GM23248 (cell line): ENCODE results near the gene CHD9. TPM values are rescaled to one million over a fixed set of nuclear protein-coding genes. Genes with fewer than 3 reads are reported as not detected.

ENCODE experiments used
- DNase-seq: peaks from one replicate; pipeline ENCODE4 v3.0.0-alpha.2; 2015
- H2AFZ ChIP-seq: fragments of 200-600 bp; sonication (generic); 2 replicates; pipeline ENCODE4 v1.6.1; 2016; ENCODE audit warnings: antibody characterized with exemption
- H3F3A ChIP-seq: fragments of 200-600 bp; sonication (generic); 2 replicates; pipeline ENCODE4 v1.6.1; 2016; ENCODE audit warnings: mild to moderate bottlenecking, antibody characterized with exemption, mixed run types; ENCODE audit not compliant: insufficient read depth
- H3K27ac ChIP-seq: fragments of 200-600 bp; sonication (generic); 2 replicates; pipeline ENCODE4 v1.5.1; 2016; ENCODE audit warnings: mild to moderate bottlenecking
- H3K27me3 ChIP-seq: fragments of 200-600 bp; sonication (generic); replicated peaks from 2 replicates; pipeline ENCODE4 v1.6.1; 2016; ENCODE audit warnings: mild to moderate bottlenecking; ENCODE audit not compliant: insufficient read depth
- H3K36me3 ChIP-seq: fragments of 200-600 bp; sonication (generic); 2 replicates; pipeline ENCODE4 v1.6.1; 2016; ENCODE audit warnings: low read depth, mild to moderate bottlenecking
- H3K4me1 ChIP-seq: fragments of 200-600 bp; sonication (generic); 2 replicates; pipeline ENCODE4 v1.6.1; 2016; ENCODE audit warnings: mild to moderate bottlenecking; ENCODE audit not compliant: insufficient read depth
- H3K4me2 ChIP-seq: fragments of 200-600 bp; sonication (generic); one replicate; pipeline ENCODE4 v1.6.1; 2016; ENCODE audit warnings: mild to moderate bottlenecking; ENCODE audit not compliant: unreplicated experiment
- H3K4me3 ChIP-seq: fragments of 200-600 bp; sonication (generic); 2 replicates; pipeline ENCODE4 v1.5.1; 2016; ENCODE audit warnings: mild to moderate bottlenecking
- H3K79me2 ChIP-seq: fragments of 200-600 bp; sonication (generic); 2 replicates; pipeline ENCODE4 v1.6.1; 2016; ENCODE audit warnings: mild to moderate bottlenecking; ENCODE audit not compliant: insufficient read depth
- H3K9ac ChIP-seq: fragments of 200-600 bp; sonication (generic); 2 replicates; pipeline ENCODE4 v1.6.1; 2016; ENCODE audit warnings: mild to moderate bottlenecking
- H3K9me2 ChIP-seq: fragments of 200-600 bp; sonication (generic); 2 replicates; pipeline ENCODE4 v1.6.1; 2016; ENCODE audit warnings: mixed run types, mild to moderate bottlenecking, moderate library complexity; ENCODE audit not compliant: insufficient read depth
- H3K9me3 ChIP-seq: fragments of 200-600 bp; sonication (generic); one replicate; pipeline ENCODE4 v1.6.1; 2017; ENCODE audit warnings: low read depth
- H4K20me1 ChIP-seq: fragments of 200-600 bp; sonication (generic); 2 replicates; pipeline ENCODE4 v1.6.0; 2016; ENCODE audit not compliant: insufficient read depth
- EZH2 ChIP-seq: fragments of 200-600 bp; sonication (generic); IDR thresholded peaks from 2 replicates; pipeline ENCODE4 v1.6.1; 2018; ENCODE audit warnings: antibody characterized with exemption, mild to moderate bottlenecking; ENCODE audit not compliant: insufficient read depth, poor library complexity, severe bottlenecking
- EZH2phosphoT487 ChIP-seq: fragments of 200-600 bp; sonication (generic); IDR thresholded peaks from 2 replicates; pipeline ENCODE4 v1.6.1; 2018; ENCODE audit warnings: antibody characterized with exemption, moderate library complexity, mild to moderate bottlenecking, low read depth; ENCODE audit not compliant: insufficient read depth
- WGBS, 2 experiments: methylation state at CpG; one replicate each; pipeline ENCODE4 v1.1.6; 2015 to 2017; ENCODE audit warnings: low lambda C conversion rate in 2 of 2, low coverage in 1 of 2; ENCODE audit errors: missing lambda C conversion rate in 2 of 2; 5-methylcytosine and 5-hydroxymethylcytosine counted together
- in situ Hi-C: fragments of 300-500 bp; cut with MboI; formaldehyde crosslinking; loops from 2 replicates; pipeline ENCODE4 v1.15.0; 2020
- polyA plus RNA-seq: library from polyadenylated mRNA; unstranded; fragments of >200 nt; fragmentation: Nextera tagmentation; extraction: Ambion mirVana; gene quantifications from 2 replicates; pipeline ENCODE4 v1.2.1, GENCODE V29; 2016
- total RNA-seq: library from RNA; depleted of rRNA; stranded (reverse); fragments of >200 nt; shearing (Covaris generic); gene quantifications from 2 replicates; pipeline ENCODE4 v1.2.3, GENCODE V29; 2014

The CHD9 gene
- total and polyA plus RNA-seq, 2 experiments from 2014 or later, result 20.5 to 47.4 TPM

DNA sequence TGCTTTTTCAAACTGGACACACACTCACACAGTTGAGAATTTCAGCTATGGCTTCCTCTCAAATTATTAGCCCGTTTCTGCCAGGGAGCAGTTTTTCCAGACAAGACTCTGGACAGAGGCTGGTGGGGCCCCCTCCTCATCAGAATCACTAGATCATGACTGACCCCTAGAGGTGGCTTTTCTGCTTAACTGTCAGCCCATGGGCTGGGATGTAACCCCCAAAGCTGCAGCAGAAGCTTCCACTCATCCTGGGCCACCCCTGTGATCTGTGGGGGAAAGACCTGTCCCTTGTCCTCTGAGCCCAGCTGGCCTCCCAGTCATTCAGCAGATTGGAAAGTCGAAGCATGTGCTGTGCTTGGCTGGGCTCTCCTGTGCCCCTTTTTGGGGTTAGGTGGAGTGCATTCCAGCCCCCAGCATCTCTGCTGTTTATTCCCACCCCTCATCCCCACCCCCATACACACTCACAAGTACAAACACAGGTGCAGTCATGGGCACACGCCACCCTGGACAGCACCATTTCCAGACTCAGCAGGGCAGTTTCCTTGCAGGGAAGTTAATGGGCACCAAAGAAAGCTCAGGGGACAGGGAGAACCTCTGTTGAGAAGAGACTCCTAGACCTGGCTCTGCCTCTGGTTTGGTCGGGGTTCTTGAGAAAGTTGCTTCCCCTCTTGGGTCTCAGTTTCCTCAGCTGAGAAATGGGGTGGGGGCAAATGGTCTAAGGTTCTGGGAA is 301.9 kb downstream of the CHD9 start:
- Histone ChIP-seq H3K9me2 (no peaks in the 10 kb centered on the region), H2AFZ (no peak overlapping the region), H3K4me2 (no peak overlapping the region), H3K9ac (no peak overlapping the region), H3K9me3 (no peaks in the 10 kb centered on the region), H3K27me3 (no peaks in the 10 kb centered on the region), H3K4me3 (no peak overlapping the region), H3K36me3 (no peaks in the 10 kb centered on the region), H4K20me1 (no peaks in the 10 kb centered on the region), H3K27ac (no peak overlapping the region), H3F3A (no peaks in the 10 kb centered on the region), H3K79me2 (no peaks in the 10 kb centered on the region), H3K4me1 (no peaks in the 10 kb centered on the region)
- in situ Hi-C loops, result no loop called here
- TF ChIP-seq EZH2 (no peak), EZH2phosphoT487 (no peak)
- 24 to 38% methylated on average over 3 to 4 of the region's 4 CpGs for WGBS, 2 experiments
- no peak for DNase-seq

GRCh38 chr16:53357208-53357586 is 302.4 kb downstream of the CHD9 start:
- Histone ChIP-seq H3K9me2 (no peaks in the 10 kb centered on the region), H3K36me3 (no peaks in the 10 kb centered on the region), H3K27me3 (no peaks in the 10 kb centered on the region), H3K27ac (no peak overlapping the region), H3F3A (no peaks in the 10 kb centered on the region), H3K4me1 (no peaks in the 10 kb centered on the region), H4K20me1 (no peaks in the 10 kb centered on the region), H3K4me3 (no peak overlapping the region), H3K79me2 (no peaks in the 10 kb centered on the region), H3K9ac (no peak overlapping the region), H2AFZ (no peak overlapping the region), H3K9me3 (no peaks in the 10 kb centered on the region), H3K4me2 (no peak overlapping the region)
- TF ChIP-seq EZH2phosphoT487 (no peak), EZH2 (no peak)
- in situ Hi-C loops, result no loop called here
- DNase-seq, result no peak
- WGBS, 2 experiments, result 36 to 45% methylated on average over 5 of the region's 5 CpGs

DNA sequence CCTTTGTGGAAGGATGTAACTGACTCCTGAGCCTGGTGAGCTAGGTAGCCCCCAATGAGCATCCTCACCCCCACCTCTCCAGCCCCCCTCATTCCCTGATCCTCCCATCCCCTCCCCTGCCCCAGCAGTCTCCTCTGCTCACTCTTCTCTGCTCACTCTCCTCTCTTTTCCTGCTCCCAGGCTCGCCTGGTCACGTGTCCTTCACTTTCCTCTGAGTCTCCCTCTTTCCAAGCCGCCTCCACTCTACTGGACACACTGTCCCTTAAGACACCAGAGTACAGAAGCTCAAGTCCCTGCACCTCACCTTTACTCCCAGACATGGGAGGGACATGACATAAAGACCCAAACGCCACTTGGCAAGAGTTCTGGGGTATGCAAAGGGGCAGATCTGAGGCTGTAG is 303.2 kb downstream of the CHD9 start:
- TF ChIP-seq EZH2phosphoT487 (no peak), EZH2 (no peak)
- in situ Hi-C loops, result no loop called here
- no peaks in the 10 kb centered on the region for H3F3A ChIP-seq
- H4K20me1 ChIP-seq, result no peaks in the 10 kb centered on the region
- no peaks in the 10 kb centered on the region for H3K27me3 ChIP-seq
- no peak overlapping the region for H2AFZ ChIP-seq
- H3K9ac ChIP-seq, result no peak overlapping the region
- H3K27ac ChIP-seq, result no peak overlapping the region
- no peaks in the 10 kb centered on the region for H3K79me2 ChIP-seq
- no peak for DNase-seq
- H3K4me3 ChIP-seq, result no peak overlapping the region
- no peaks in the 10 kb centered on the region for H3K4me1 ChIP-seq
- 38 to 40% methylated on average over 4 of the region's 4 CpGs for WGBS, 2 experiments
- no peaks in the 10 kb centered on the region for H3K9me3 ChIP-seq
- no peaks in the 10 kb centered on the region for H3K36me3 ChIP-seq
- no peaks in the 10 kb centered on the region for H3K9me2 ChIP-seq
- H3K4me2 ChIP-seq, result no peak overlapping the region

DNA sequence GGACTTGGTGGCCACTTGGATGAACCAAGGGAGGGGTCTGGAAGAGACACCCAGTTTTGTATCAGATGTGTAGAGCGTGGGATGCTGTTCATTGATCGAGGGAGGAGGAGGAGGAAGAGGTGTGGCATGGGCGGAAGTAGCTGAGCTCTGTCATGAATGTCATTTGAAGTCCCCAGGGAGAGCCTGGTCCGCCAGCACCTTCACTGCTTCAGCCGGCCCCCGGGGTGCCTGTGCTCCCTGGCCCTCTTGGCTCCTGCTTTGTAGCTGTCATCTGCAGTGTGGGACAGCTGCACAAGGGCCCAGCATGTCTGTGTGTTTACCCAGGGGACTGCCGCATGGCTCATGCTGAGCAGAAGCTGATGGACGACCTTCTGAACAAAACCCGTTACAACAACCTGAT is 304.1 kb downstream of the CHD9 start:
- no peak for DNase-seq

More for the DNA sequence above, 304.1 kb downstream of the CHD9 start:
- Histone ChIP-seq H3K9me3 (no peaks in the 10 kb centered on the region), H3K4me3 (no peak overlapping the region), H3K27ac (no peak overlapping the region), H3K4me2 (no peak overlapping the region), H3K27me3 (no peaks in the 10 kb centered on the region), H3K4me1 (no peaks in the 10 kb centered on the region), H2AFZ (no peak overlapping the region), H3K9me2 (no peaks in the 10 kb centered on the region), H3F3A (no peaks in the 10 kb centered on the region), H3K36me3 (no peaks in the 10 kb centered on the region), H3K9ac (no peak overlapping the region), H4K20me1 (no peaks in the 10 kb centered on the region), H3K79me2 (no peaks in the 10 kb centered on the region)
- 37% methylated on average over 9 of the region's 9 CpGs for WGBS, 2 experiments
- TF ChIP-seq EZH2phosphoT487, result no peak
- no peak for TF ChIP-seq EZH2
- in situ Hi-C loops, result no loop called here
